B cell (primary cell): ENCODE data around the gene CCDC59. TPM values are rescaled to one million over a fixed set of nuclear protein-coding genes. Genes with fewer than 3 reads are reported as not detected.

ENCODE experiments used
- ATAC-seq: fragments of 200-7000 bp; cut with Tn5 transposase; one replicate; pipeline ENCODE4 v1.10.0; 2021; ENCODE audit warnings: low read depth, mild to moderate bottlenecking, moderate number of reproducible peaks, moderate library complexity
- CTCF ChIA-PET: fragments of 350-600 bp; sonication (Branson Sonifier 250); formaldehyde crosslinking; loops from one replicate; lab custom pipeline; 2021; ENCODE audit warnings: antibody characterized with exemption, inconsistent platforms; lab: Charles Lee
- POLR2A ChIA-PET: fragments of 350-600 bp; sonication (Branson Sonifier 250); formaldehyde crosslinking; loops from one replicate; lab custom pipeline; 2021; ENCODE audit warnings: antibody characterized with exemption; lab: Charles Lee
- DNase-seq: peaks from one replicate; pipeline ENCODE4 v3.0.0; 2013
- H2AFZ ChIP-seq: 2 replicates; pipeline ENCODE4 v1.6.1; 2012; ENCODE audit warnings: mild to moderate bottlenecking, low read depth, low read length; ENCODE audit not compliant: insufficient read depth, poor library complexity, severe bottlenecking
- H3K27ac ChIP-seq, 2 donors: 1 replicate in 1 of 2; 2 replicates in 1 of 2; pipeline ENCODE4 v1.5.1; 2012 to 2013; ENCODE audit warnings: low read length in 2 of 2, mild to moderate bottlenecking in 2 of 2, moderate library complexity in 1 of 2
- H3K27me3 ChIP-seq, 4 experiments: fragments of 200-600 bp in 1 of 4; sonication (generic) in 1 of 4; replicated peaks in 1 of 4; 1 replicate in 2 of 4; 2 replicates in 2 of 4; pipeline versions ENCODE4 v1.6.1 to v1.7.0; 2013 to 2016; ENCODE audit warnings: low read length in 3 of 4, mild to moderate bottlenecking in 2 of 4, mixed read lengths in 1 of 4, moderate library complexity in 1 of 4; ENCODE audit not compliant: insufficient read depth in 4 of 4, control insufficient read depth in 3 of 4; ENCODE audit errors: control extremely low read depth in 1 of 4
- H3K36me3 ChIP-seq, 2 experiments: replicated peaks in 1 of 2; 1 replicate in 1 of 2; 2 replicates in 1 of 2; pipeline versions ENCODE4 v1.6.1 to v1.7.1; 2013; ENCODE audit warnings: low read length in 1 of 2; ENCODE audit not compliant: insufficient read depth in 2 of 2, control insufficient read depth in 1 of 2; ENCODE audit errors: control extremely low read depth in 1 of 2, extremely low read depth in 1 of 2
- H3K4me1 ChIP-seq, 2 donors: fragments of 200-600 bp in 1 of 2; sonication (generic) in 1 of 2; 1 replicate in 1 of 2; 2 replicates in 1 of 2; pipeline versions ENCODE4 v1.5.1 to v1.6.1; 2013 to 2017; ENCODE audit warnings: low read length in 2 of 2; ENCODE audit not compliant: control insufficient read depth in 2 of 2, insufficient read depth in 2 of 2
- H3K4me2 ChIP-seq: replicated peaks from 2 replicates; pipeline ENCODE3; 2012; ENCODE audit warnings: mild to moderate bottlenecking, low read depth, low read length; ENCODE audit not compliant: poor library complexity, severe bottlenecking
- H3K4me3 ChIP-seq, 5 experiments: fragments of 200-600 bp in 1 of 5; sonication (generic) in 1 of 5; 1 replicate in 3 of 5; 2 replicates in 2 of 5; pipeline versions ENCODE4 v1.5.1 to v1.7.0; 2011 to 2016; ENCODE audit warnings: low read length in 4 of 5, mild to moderate bottlenecking in 4 of 5, low read depth in 2 of 5, control low read depth in 1 of 5, moderate library complexity in 1 of 5; ENCODE audit not compliant: insufficient read depth in 1 of 5; ENCODE audit errors: control extremely low read depth in 1 of 5, extremely low read depth in 1 of 5
- H3K79me2 ChIP-seq: fragments of 200-600 bp; sonication (generic); one replicate; pipeline ENCODE4 v1.6.0; 2016; ENCODE audit warnings: low read length; ENCODE audit not compliant: control insufficient read depth, insufficient read depth
- H3K9ac ChIP-seq: fragments of 200-600 bp; sonication (generic); 2 replicates; pipeline ENCODE4 v1.6.1; 2017; ENCODE audit warnings: mild to moderate bottlenecking, low read length, moderate library complexity
- H3K9me3 ChIP-seq, 3 donors: one replicate each; pipeline versions ENCODE4 v1.6.1 to v1.7.1; 2013; ENCODE audit warnings: low read length in 2 of 3; ENCODE audit not compliant: control insufficient read depth in 2 of 3, insufficient read depth in 1 of 3; ENCODE audit errors: control extremely low read depth in 1 of 3
- H4K20me1 ChIP-seq: 2 replicates; pipeline ENCODE4 v1.6.0; 2012; ENCODE audit warnings: mild to moderate bottlenecking, low read length; ENCODE audit not compliant: insufficient read depth, control insufficient read depth, poor library complexity, severe bottlenecking
- H3K27ac Mint-ChIP-seq: one replicate; pipeline ENCODE4 v1.8.0; 2021; ENCODE audit warnings: mixed read lengths
- H3K27me3 Mint-ChIP-seq: one replicate; pipeline ENCODE4 v1.8.0; 2021; ENCODE audit warnings: mixed read lengths
- H3K4me1 Mint-ChIP-seq: one replicate; pipeline ENCODE4 v1.8.0; 2021; ENCODE audit warnings: mixed read lengths
- H3K4me3 Mint-ChIP-seq: one replicate; pipeline ENCODE4 v1.8.0; 2021; ENCODE audit warnings: mixed read lengths
- H3K9me3 Mint-ChIP-seq: one replicate; pipeline ENCODE4 v1.8.0; 2022; ENCODE audit warnings: mixed read lengths; ENCODE audit not compliant: insufficient read depth
- EZH2 ChIP-seq: IDR thresholded peaks from 2 replicates; pipeline ENCODE4 v1.6.1; 2012; ENCODE audit warnings: borderline replicate concordance, low read depth, mild to moderate bottlenecking, moderate library complexity, low read length; ENCODE audit not compliant: insufficient read depth, poor library complexity, severe bottlenecking
- WGBS: methylation state at CpG from one replicate; pipeline ENCODE4 v1.1.5; 2013; ENCODE audit warnings: missing lambda C conversion rate; ENCODE audit not compliant: insufficient coverage; 5-methylcytosine and 5-hydroxymethylcytosine counted together
- intact Hi-C: fragments of 100-400 bp; cut with micrococcal nuclease; formaldehyde crosslinking; loops from one replicate; pipeline ENCODE4 v1.10.0; 2022
- polyA plus RNA-seq: library from polyadenylated mRNA; depleted of rRNA; stranded (reverse); fragments of >200 nt; gene quantifications from 2 replicates; pipeline ENCODE4 v1.2.3, GENCODE V29; 2012
- total RNA-seq, 2 donors: library from RNA; stranded (reverse); fragments of 120-200 nt in 1 of 2; gene quantifications; 1 replicate in 1 of 2; 2 replicates in 1 of 2; pipeline versions ENCODE4 v1.2.3 to v1.2.4, GENCODE V29; 2013 to 2022
- TF ChIP-seq, protein P1 (sequence below): fragments of 200-600 bp; IDR thresholded peaks from one replicate; pipeline ENCODE4 v1.8.0; 2022; ENCODE audit warnings: antibody characterized with exemption, mild to moderate bottlenecking

The CCDC59 gene
- total and polyA plus RNA-seq, 2 donors (not counting 1 experiment from before 2014, with no cell fraction given): 54.7 to 55.0 TPM

DNA sequence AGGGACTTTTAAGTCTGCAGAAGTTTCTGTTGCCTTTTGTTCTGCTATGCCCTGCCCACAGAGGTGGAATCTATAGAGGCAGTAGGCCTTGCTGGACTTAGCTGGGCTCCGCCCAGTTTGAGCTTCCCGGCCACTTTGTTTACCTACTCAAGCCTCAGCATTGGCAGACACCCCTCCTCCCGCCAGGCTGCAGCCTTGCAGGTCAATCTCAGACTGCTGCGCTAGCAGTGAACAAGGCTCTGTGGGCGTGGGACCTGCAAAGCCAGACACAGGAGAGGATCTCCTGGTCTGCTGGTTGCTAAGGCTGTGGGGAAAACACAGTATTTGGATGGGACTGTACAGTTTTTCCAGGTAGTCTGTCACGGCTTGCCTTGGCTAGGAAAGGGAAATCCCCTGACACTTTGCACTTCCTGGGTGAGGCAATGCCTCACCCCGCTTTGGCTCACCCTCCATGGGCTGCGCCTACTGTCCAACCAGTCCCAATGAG is 43.7 kb downstream of the CCDC59 start:
- intact Hi-C loops: no loop called here
- H3K4me2 ChIP-seq: no peak overlapping the region
- no peak for ATAC-seq
- no peaks in the 10 kb centered on the region for H4K20me1 ChIP-seq
- Mint-ChIP-seq H3K9me3 (no peaks in the 10 kb centered on the region), H3K4me3 (no peak overlapping the region), H3K27ac (no peak overlapping the region), H3K27me3 (no peaks in the 10 kb centered on the region), H3K4me1 (no peaks in the 10 kb centered on the region)
- H3K4me1 ChIP-seq: no peaks in the 10 kb centered on the region
- TF ChIP-seq EZH2: no peak
- TF ChIP-seq, protein P1, sequence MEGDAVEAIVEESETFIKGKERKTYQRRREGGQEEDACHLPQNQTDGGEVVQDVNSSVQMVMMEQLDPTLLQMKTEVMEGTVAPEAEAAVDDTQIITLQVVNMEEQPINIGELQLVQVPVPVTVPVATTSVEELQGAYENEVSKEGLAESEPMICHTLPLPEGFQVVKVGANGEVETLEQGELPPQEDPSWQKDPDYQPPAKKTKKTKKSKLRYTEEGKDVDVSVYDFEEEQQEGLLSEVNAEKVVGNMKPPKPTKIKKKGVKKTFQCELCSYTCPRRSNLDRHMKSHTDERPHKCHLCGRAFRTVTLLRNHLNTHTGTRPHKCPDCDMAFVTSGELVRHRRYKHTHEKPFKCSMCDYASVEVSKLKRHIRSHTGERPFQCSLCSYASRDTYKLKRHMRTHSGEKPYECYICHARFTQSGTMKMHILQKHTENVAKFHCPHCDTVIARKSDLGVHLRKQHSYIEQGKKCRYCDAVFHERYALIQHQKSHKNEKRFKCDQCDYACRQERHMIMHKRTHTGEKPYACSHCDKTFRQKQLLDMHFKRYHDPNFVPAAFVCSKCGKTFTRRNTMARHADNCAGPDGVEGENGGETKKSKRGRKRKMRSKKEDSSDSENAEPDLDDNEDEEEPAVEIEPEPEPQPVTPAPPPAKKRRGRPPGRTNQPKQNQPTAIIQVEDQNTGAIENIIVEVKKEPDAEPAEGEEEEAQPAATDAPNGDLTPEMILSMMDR: no peak
- H3K27me3 ChIP-seq: no peaks in the 10 kb centered on the region
- no peak overlapping the region for H3K9ac ChIP-seq
- POLR2A ChIA-PET: no interaction called here
- CTCF ChIA-PET: no interaction called here
- H2AFZ ChIP-seq: no peak overlapping the region
- DNase-seq: no peak
- WGBS: 73% methylated on average over 7 of the region's 8 CpGs
- no peaks in the 10 kb centered on the region for H3K9me3 ChIP-seq
- H3K4me3 ChIP-seq: no peak overlapping the region
- no peak overlapping the region for H3K27ac ChIP-seq
- no peaks in the 10 kb centered on the region for H3K36me3 ChIP-seq
- no peaks in the 10 kb centered on the region for H3K79me2 ChIP-seq

Other genes with a start within 250 kb of the CCDC59 start
- 24.1 and 27.7 TPM in 2 replicates for gene METTL25, start 142 bp upstream of the CCDC59 start, total RNA-seq
- 5.4 and 8.6 TPM in 2 replicates for gene METTL25, start 142 bp upstream of the CCDC59 start, polyA plus RNA-seq